GM23248 (cell line): Measurements from ENCODE around the gene TUFM. TPM values are rescaled to one million over a fixed set of nuclear protein-coding genes. Genes with fewer than 3 reads are reported as not detected.
"Not testable (repeated sequence)": the region's sequence is repeated elsewhere in the genome, so short reads cannot be mapped to it uniquely, and the experiment has no call there.

Experiments used
- DNase-seq: peaks from one replicate; pipeline ENCODE4 v3.0.0-alpha.2; 2015
- H2AFZ ChIP-seq: fragments of 200-600 bp; sonication (generic); 2 replicates; pipeline ENCODE4 v1.6.1; 2016; ENCODE audit warnings: antibody characterized with exemption
- H3F3A ChIP-seq: fragments of 200-600 bp; sonication (generic); 2 replicates; pipeline ENCODE4 v1.6.1; 2016; ENCODE audit warnings: mild to moderate bottlenecking, antibody characterized with exemption, mixed run types; ENCODE audit not compliant: insufficient read depth
- H3K27ac ChIP-seq: fragments of 200-600 bp; sonication (generic); 2 replicates; pipeline ENCODE4 v1.5.1; 2016; ENCODE audit warnings: mild to moderate bottlenecking
- H3K27me3 ChIP-seq: fragments of 200-600 bp; sonication (generic); replicated peaks from 2 replicates; pipeline ENCODE4 v1.6.1; 2016; ENCODE audit warnings: mild to moderate bottlenecking; ENCODE audit not compliant: insufficient read depth
- H3K36me3 ChIP-seq: fragments of 200-600 bp; sonication (generic); 2 replicates; pipeline ENCODE4 v1.6.1; 2016; ENCODE audit warnings: low read depth, mild to moderate bottlenecking
- H3K4me1 ChIP-seq: fragments of 200-600 bp; sonication (generic); 2 replicates; pipeline ENCODE4 v1.6.1; 2016; ENCODE audit warnings: mild to moderate bottlenecking; ENCODE audit not compliant: insufficient read depth
- H3K4me2 ChIP-seq: fragments of 200-600 bp; sonication (generic); one replicate; pipeline ENCODE4 v1.6.1; 2016; ENCODE audit warnings: mild to moderate bottlenecking; ENCODE audit not compliant: unreplicated experiment
- H3K4me3 ChIP-seq: fragments of 200-600 bp; sonication (generic); 2 replicates; pipeline ENCODE4 v1.5.1; 2016; ENCODE audit warnings: mild to moderate bottlenecking
- H3K79me2 ChIP-seq: fragments of 200-600 bp; sonication (generic); 2 replicates; pipeline ENCODE4 v1.6.1; 2016; ENCODE audit warnings: mild to moderate bottlenecking; ENCODE audit not compliant: insufficient read depth
- H3K9ac ChIP-seq: fragments of 200-600 bp; sonication (generic); 2 replicates; pipeline ENCODE4 v1.6.1; 2016; ENCODE audit warnings: mild to moderate bottlenecking
- H3K9me2 ChIP-seq: fragments of 200-600 bp; sonication (generic); 2 replicates; pipeline ENCODE4 v1.6.1; 2016; ENCODE audit warnings: mixed run types, mild to moderate bottlenecking, moderate library complexity; ENCODE audit not compliant: insufficient read depth
- H3K9me3 ChIP-seq: fragments of 200-600 bp; sonication (generic); one replicate; pipeline ENCODE4 v1.6.1; 2017; ENCODE audit warnings: low read depth
- H4K20me1 ChIP-seq: fragments of 200-600 bp; sonication (generic); 2 replicates; pipeline ENCODE4 v1.6.0; 2016; ENCODE audit not compliant: insufficient read depth
- EZH2 ChIP-seq: fragments of 200-600 bp; sonication (generic); IDR thresholded peaks from 2 replicates; pipeline ENCODE4 v1.6.1; 2018; ENCODE audit warnings: antibody characterized with exemption, mild to moderate bottlenecking; ENCODE audit not compliant: insufficient read depth, poor library complexity, severe bottlenecking
- EZH2phosphoT487 ChIP-seq: fragments of 200-600 bp; sonication (generic); IDR thresholded peaks from 2 replicates; pipeline ENCODE4 v1.6.1; 2018; ENCODE audit warnings: antibody characterized with exemption, moderate library complexity, mild to moderate bottlenecking, low read depth; ENCODE audit not compliant: insufficient read depth
- WGBS, 2 experiments: methylation state at CpG; one replicate each; pipeline ENCODE4 v1.1.6; 2015 to 2017; ENCODE audit warnings: low lambda C conversion rate in 2 of 2, low coverage in 1 of 2; ENCODE audit errors: missing lambda C conversion rate in 2 of 2; 5-methylcytosine and 5-hydroxymethylcytosine counted together
- in situ Hi-C: fragments of 300-500 bp; cut with MboI; formaldehyde crosslinking; loops from 2 replicates; pipeline ENCODE4 v1.15.0; 2020
- polyA plus RNA-seq: library from polyadenylated mRNA; unstranded; fragments of >200 nt; fragmentation: Nextera tagmentation; extraction: Ambion mirVana; gene quantifications from 2 replicates; pipeline ENCODE4 v1.2.1, GENCODE V29; 2016
- total RNA-seq: library from RNA; depleted of rRNA; stranded (reverse); fragments of >200 nt; shearing (Covaris generic); gene quantifications from 2 replicates; pipeline ENCODE4 v1.2.3, GENCODE V29; 2014

Gene TUFM
- total and polyA plus RNA-seq, 2 experiments from 2014 or later = 95.2 to 141 TPM

DNA sequence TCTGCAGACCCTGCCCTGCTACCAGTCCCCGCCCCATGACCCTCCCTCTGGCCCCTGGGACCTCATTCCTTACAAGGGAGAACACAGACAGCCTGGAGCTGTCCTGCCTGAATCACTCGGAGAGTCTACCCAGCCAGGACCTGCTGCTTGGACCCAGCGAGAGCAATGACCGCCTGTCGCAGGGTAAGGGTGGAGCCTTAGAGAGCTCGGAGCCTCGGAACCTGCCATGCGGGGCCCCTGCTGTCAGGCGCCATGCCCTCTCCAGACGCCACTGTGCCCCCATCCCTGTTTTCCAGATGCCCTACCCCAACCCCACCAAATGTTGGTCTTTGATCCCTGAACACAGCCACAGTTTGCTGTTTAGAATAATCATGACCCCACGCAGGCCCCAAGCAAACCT lies 23.1 kb upstream of the TUFM start:
- no peak overlapping the region for H3K4me2 ChIP-seq
- no peaks in the 10 kb centered on the region for H3F3A ChIP-seq
- no peak overlapping the region for H3K4me3 ChIP-seq
- peaks cover 26% of the 10 kb centered on the region for H3K79me2 ChIP-seq
- H3K27me3 ChIP-seq = no peaks in the 10 kb centered on the region
- peaks cover 13% of the 10 kb centered on the region; the same call in 1 of the 2 replicates for H3K36me3 ChIP-seq
- no peak overlapping the region for H2AFZ ChIP-seq
- H3K4me1 ChIP-seq = 0 out of 2 replicates have a peak, but pooled peaks cover 10% of the 10 kb centered on the region
- no peaks in the 10 kb centered on the region for H3K9me2 ChIP-seq
- H3K27ac ChIP-seq = no peak overlapping the region
- no peak overlapping the region for H3K9ac ChIP-seq
- no peaks in the 10 kb centered on the region for H3K9me3 ChIP-seq
- DNase-seq = no peak
- 95 to 96% methylated on average over 11 of the region's 11 CpGs for WGBS, 2 experiments
- H4K20me1 ChIP-seq = no peaks in the 10 kb centered on the region
- no peak for TF ChIP-seq EZH2phosphoT487
- no peak for TF ChIP-seq EZH2
- in situ Hi-C loops = no loop called here

DNA sequence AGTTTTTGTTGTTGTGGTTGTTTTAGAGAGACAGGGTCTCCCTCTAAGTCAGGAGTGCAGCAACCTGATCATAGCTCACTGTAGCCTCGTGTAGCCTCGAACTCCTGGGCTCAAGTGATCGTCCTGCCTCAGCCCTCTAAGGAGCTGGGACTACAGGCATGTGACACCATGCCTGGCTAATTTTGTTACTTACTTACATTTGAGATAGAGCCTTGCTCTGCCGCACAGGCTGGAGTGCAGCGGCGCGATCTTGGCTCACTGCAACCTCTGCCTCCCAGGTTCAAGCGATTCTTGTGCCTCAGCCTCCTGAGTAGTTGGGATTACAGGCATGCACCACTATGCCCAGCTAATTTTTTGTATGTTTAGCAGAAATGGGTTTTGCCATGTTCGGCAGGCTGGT lies 21.5 kb upstream of the TUFM start:
- H3F3A ChIP-seq, H3K9ac ChIP-seq, H3K9me2 ChIP-seq, in situ Hi-C loops, H3K9me3 ChIP-seq, DNase-seq, H2AFZ ChIP-seq, H3K27me3 ChIP-seq, H3K27ac ChIP-seq, H4K20me1 ChIP-seq, H3K4me2 ChIP-seq, H3K4me3 ChIP-seq: not testable (repeated sequence)
- H3K4me1 ChIP-seq = 0 out of 2 replicates have a peak, but pooled peaks cover 10% of the 10 kb centered on the region
- peaks cover 13% of the 10 kb centered on the region; the same call in 1 of the 2 replicates for H3K36me3 ChIP-seq
- H3K79me2 ChIP-seq = peaks cover 41% of the 10 kb centered on the region
- 96 to 98% methylated on average over 9 of the region's 9 CpGs for WGBS, 2 experiments

DNA sequence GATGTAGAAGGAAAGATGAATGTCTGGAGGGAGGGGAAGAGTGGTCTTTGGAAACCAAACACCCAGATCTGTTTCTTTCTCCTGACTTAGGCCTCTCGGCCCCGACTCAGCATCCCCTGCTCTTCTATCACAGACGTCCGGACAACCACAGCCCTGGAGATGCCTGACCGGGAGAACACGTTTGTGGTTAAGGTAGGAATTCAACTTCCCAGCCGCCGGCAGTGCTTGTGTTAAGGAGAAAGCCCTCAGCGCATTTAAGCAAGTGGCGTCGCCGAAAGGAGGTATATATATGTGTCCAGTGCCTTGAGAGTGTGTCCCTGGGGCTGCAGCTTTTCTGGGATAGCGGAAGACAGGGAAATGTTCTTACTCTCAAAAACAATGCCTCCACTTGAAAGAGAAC lies 21.1 kb upstream of the TUFM start:
- Histone ChIP-seq H3K36me3 (peaks cover 13% of the 10 kb centered on the region; the same call in 1 of the 2 replicates), H3K9me3 (no peaks in the 10 kb centered on the region), H3K9ac (no peak overlapping the region), H4K20me1 (no peaks in the 10 kb centered on the region), H2AFZ (no peak overlapping the region), H3K4me1 (0 out of 2 replicates have a peak, but pooled peaks cover 14% of the 10 kb centered on the region), H3K27me3 (no peaks in the 10 kb centered on the region), H3K4me2 (no peak overlapping the region), H3K79me2 (peaks cover 45% of the 10 kb centered on the region), H3K4me3 (no peak overlapping the region), H3K27ac (no peak overlapping the region), H3K9me2 (no peaks in the 10 kb centered on the region), H3F3A (no peaks in the 10 kb centered on the region)
- in situ Hi-C loops = no loop called here
- no peak for DNase-seq
- no peak for TF ChIP-seq EZH2phosphoT487
- no peak for TF ChIP-seq EZH2
- WGBS, 2 experiments = 91 to 92% methylated on average over 13 of the region's 13 CpGs

DNA sequence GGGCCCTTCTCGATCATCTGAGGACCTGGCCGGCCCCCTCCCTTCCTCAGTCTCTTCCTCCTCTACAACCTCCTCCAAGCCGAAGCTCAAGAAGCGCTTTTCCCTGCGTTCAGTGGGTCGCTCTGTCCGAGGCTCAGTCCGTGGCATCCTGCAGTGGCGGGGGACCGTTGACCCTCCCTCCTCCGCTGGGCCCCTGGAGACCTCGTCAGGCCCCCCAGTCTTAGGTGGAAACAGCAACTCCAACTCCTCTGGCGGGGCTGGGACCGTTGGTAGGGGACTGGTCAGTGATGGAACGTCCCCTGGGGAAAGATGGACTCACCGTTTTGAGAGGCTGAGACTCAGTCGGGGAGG lies 20.3 kb upstream of the TUFM start:
- Histone ChIP-seq H4K20me1 (no peaks in the 10 kb centered on the region), H3K4me3 (no peak overlapping the region), H3F3A (no peaks in the 10 kb centered on the region), H3K79me2 (peaks cover 53% of the 10 kb centered on the region), H3K27me3 (no peaks in the 10 kb centered on the region), H3K9ac (no peak overlapping the region), H3K27ac (no peak overlapping the region), H3K4me1 (0 out of 2 replicates have a peak, but pooled peaks cover 16% of the 10 kb centered on the region), H2AFZ (no peak overlapping the region), H3K9me2 (no peaks in the 10 kb centered on the region), H3K4me2 (no peak overlapping the region), H3K36me3 (peaks cover 13% of the 10 kb centered on the region; the same call in 1 of the 2 replicates), H3K9me3 (no peaks in the 10 kb centered on the region)
- no peak for DNase-seq
- WGBS, 2 experiments = 89 to 92% methylated on average over 16 to 17 of the region's 17 CpGs
- TF ChIP-seq EZH2 = no peak
- no peak for TF ChIP-seq EZH2phosphoT487
- in situ Hi-C loops = no loop called here
